Natural killer cell (primary cell): Measurements from ENCODE around the gene INKA2. TPM values are rescaled to one million over a fixed set of nuclear protein-coding genes. Genes with fewer than 3 reads are reported as not detected.

Experiments
- ATAC-seq, 3 donors: fragments of 150-1000 bp in 2 of 3; fragments of 200-7000 bp in 1 of 3; cut with Tn5 transposase; 1 replicate in 1 of 3; 2 replicates in 2 of 3; pipeline ENCODE4 v1.10.0; 2021; ENCODE audit warnings: mild to moderate bottlenecking in 2 of 3, moderate library complexity in 2 of 3
- DNase-seq, 2 donors: peaks; one replicate each; pipeline versions ENCODE4 v3.0.0 to v3.0.0-alpha.2; 2013 to 2021; ENCODE audit warnings: mixed read lengths in 1 of 2
- H3K27ac ChIP-seq: one replicate; pipeline ENCODE4 v1.5.1; 2013; ENCODE audit warnings: mild to moderate bottlenecking, low read length
- H3K27me3 ChIP-seq: one replicate; pipeline ENCODE4 v1.6.1; 2013; ENCODE audit warnings: low read length; ENCODE audit not compliant: control insufficient read depth, insufficient read depth
- H3K36me3 ChIP-seq: one replicate; pipeline ENCODE4 v1.6.1; 2013; ENCODE audit warnings: low read length; ENCODE audit not compliant: control insufficient read depth, insufficient read depth
- H3K4me1 ChIP-seq: one replicate; pipeline ENCODE4 v1.6.1; 2013; ENCODE audit warnings: low read length; ENCODE audit not compliant: control insufficient read depth, insufficient read depth
- H3K4me3 ChIP-seq: one replicate; pipeline ENCODE4 v1.5.1; 2013; ENCODE audit warnings: low read length
- H3K9me3 ChIP-seq: one replicate; pipeline ENCODE4 v1.6.1; 2013; ENCODE audit warnings: low read length; ENCODE audit not compliant: control insufficient read depth, insufficient read depth
- H3K27ac Mint-ChIP-seq, 2 donors: one replicate each; pipeline ENCODE4 v1.8.0; 2022; ENCODE audit warnings: mild to moderate bottlenecking in 2 of 2, mixed read lengths in 2 of 2, moderate library complexity in 1 of 2
- H3K27me3 Mint-ChIP-seq, 2 donors: one replicate each; pipeline ENCODE4 v1.8.0; 2022; ENCODE audit warnings: low read depth in 2 of 2, mixed read lengths in 2 of 2
- H3K36me3 Mint-ChIP-seq: one replicate; pipeline ENCODE4 v1.8.0; 2022; ENCODE audit warnings: mixed read lengths
- H3K4me1 Mint-ChIP-seq, 2 donors: one replicate each; pipeline ENCODE4 v1.8.0; 2022; ENCODE audit warnings: mixed read lengths in 2 of 2
- H3K4me3 Mint-ChIP-seq: one replicate; pipeline ENCODE4 v1.8.0; 2022; ENCODE audit warnings: mild to moderate bottlenecking, moderate library complexity, mixed read lengths
- H3K9me3 Mint-ChIP-seq, 2 donors: one replicate each; pipeline ENCODE4 v1.8.0; 2022; ENCODE audit warnings: mixed read lengths in 2 of 2
- WGBS: methylation state at CpG from one replicate; pipeline ENCODE4 v1.1.7; 2013; ENCODE audit warnings: missing lambda C conversion rate; ENCODE audit not compliant: insufficient coverage; 5-methylcytosine and 5-hydroxymethylcytosine counted together
- intact Hi-C: fragments of 100-400 bp; cut with micrococcal nuclease; formaldehyde crosslinking; loops from one replicate; pipeline ENCODE4 v1.14.2; 2022
- total RNA-seq, 4 donors: library from RNA; stranded (reverse); fragments of 120-200 nt in 1 of 4; gene quantifications; one replicate each; pipeline versions ENCODE4 v1.2.3 to v1.2.4, GENCODE V29; 2013 to 2022
- TF ChIP-seq, protein P1 (sequence below): fragments of 200-600 bp; IDR thresholded peaks from one replicate; pipeline ENCODE4 v1.8.0; 2022; ENCODE audit warnings: antibody characterized with exemption

INKA2 gene
- total RNA-seq, 3 donors from 2014 or later (not counting 1 experiment from before 2014, with no cell fraction given) = 0.48 to 2.6 (median 1.4) TPM

DNA sequence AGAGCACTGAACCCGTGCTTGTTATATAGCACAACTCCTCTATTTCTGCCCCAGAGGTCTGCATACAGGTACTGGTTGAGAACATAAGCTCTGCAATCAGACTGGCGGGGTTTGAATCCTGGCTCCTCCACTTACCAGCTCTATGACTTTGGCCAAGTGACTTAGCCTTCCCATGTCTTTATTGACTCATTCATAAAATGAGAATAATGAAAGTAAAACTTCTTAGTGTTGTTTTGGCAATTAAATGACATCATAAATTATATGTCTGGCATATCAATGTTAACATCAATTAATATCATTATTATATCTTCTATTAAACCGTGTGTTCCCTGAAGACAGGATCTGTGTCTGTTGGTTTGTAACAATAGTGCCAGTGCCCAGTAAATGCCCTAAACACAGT lies 4.3 kb downstream of the INKA2 start:
- WGBS = 85% methylated on average over 3 of the region's 3 CpGs
- intact Hi-C loops = no loop called here
- DNase-seq (no peak), ATAC-seq (no peak)
- Mint-ChIP-seq H3K36me3 (no peaks in the 10 kb centered on the region), H3K4me1 (peaks cover 19 to 23% of the 10 kb centered on the region in 2 donors), H3K4me3 (no peak overlapping the region), H3K27me3 (peaks cover 11 to 16% of the 10 kb centered on the region in 2 donors), H3K27ac (no peak overlapping the region), H3K9me3 (no peaks in the 10 kb centered on the region)
- H3K4me1 ChIP-seq = peaks cover 24% of the 10 kb centered on the region
- peaks cover 12% of the 10 kb centered on the region for H3K27me3 ChIP-seq
- no peak overlapping the region for H3K27ac ChIP-seq
- H3K9me3 ChIP-seq = no peaks in the 10 kb centered on the region
- no peaks in the 10 kb centered on the region for H3K36me3 ChIP-seq
- H3K4me3 ChIP-seq = no peak overlapping the region
- TF ChIP-seq, protein P1, sequence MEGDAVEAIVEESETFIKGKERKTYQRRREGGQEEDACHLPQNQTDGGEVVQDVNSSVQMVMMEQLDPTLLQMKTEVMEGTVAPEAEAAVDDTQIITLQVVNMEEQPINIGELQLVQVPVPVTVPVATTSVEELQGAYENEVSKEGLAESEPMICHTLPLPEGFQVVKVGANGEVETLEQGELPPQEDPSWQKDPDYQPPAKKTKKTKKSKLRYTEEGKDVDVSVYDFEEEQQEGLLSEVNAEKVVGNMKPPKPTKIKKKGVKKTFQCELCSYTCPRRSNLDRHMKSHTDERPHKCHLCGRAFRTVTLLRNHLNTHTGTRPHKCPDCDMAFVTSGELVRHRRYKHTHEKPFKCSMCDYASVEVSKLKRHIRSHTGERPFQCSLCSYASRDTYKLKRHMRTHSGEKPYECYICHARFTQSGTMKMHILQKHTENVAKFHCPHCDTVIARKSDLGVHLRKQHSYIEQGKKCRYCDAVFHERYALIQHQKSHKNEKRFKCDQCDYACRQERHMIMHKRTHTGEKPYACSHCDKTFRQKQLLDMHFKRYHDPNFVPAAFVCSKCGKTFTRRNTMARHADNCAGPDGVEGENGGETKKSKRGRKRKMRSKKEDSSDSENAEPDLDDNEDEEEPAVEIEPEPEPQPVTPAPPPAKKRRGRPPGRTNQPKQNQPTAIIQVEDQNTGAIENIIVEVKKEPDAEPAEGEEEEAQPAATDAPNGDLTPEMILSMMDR = no peak

DNA sequence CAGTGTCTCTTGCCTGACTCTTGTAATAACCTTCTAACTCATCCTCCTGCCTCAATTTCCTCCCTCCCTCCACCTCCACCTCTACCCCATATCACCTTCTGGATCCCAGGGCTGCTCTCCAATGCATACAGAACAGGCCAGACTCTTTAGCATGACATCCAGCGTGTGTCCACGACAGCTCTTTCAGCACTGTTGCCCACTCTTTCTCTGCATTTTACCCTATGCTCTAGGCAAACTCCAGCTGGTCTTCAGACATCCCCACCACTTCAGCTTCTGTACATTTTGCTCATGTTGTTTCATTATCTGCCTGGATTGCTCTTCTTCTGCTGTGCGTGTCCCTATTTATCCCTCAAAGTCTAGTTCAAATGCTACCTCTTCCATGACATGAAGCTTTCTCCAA lies 4.8 kb downstream of the INKA2 start:
- WGBS = 93% methylated on average over 3 of the region's 3 CpGs
- Mint-ChIP-seq H3K36me3 (no peaks in the 10 kb centered on the region), H3K9me3 (no peaks in the 10 kb centered on the region), H3K27ac (no peak overlapping the region), H3K27me3 (peaks cover 11 to 14% of the 10 kb centered on the region in 2 donors), H3K4me1 (peaks cover 15 to 19% of the 10 kb centered on the region in 2 donors), H3K4me3 (no peak overlapping the region)
- intact Hi-C loops = no loop called here
- TF ChIP-seq, protein P1 = no peak
- Histone ChIP-seq H3K9me3 (no peaks in the 10 kb centered on the region), H3K4me1 (peaks cover 20% of the 10 kb centered on the region), H3K36me3 (no peaks in the 10 kb centered on the region), H3K27me3 (peaks cover 12% of the 10 kb centered on the region), H3K27ac (no peak overlapping the region), H3K4me3 (no peak overlapping the region)
- ATAC-seq = no peak
- no peak for DNase-seq

DNA sequence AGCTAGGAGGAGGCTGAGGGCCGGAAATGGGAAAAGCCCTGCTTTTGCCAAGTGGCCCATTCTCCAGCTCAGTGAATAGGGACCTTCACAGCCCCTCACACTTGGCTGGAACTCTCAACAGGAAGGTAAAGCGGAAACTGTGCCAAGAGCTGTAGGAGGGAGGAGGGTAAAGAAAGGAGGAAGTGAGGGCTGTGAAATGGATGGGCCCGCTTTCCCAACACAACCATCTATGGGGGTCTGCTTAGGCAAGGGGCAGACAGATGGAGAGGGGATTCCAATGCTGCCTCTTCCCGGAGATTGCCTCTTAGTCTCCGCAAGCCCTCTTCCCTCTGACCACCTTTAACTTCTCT lies 5.2 kb downstream of the INKA2 start:
- Histone ChIP-seq H3K4me3 (no peak overlapping the region), H3K27me3 (peaks cover 12% of the 10 kb centered on the region), H3K36me3 (no peaks in the 10 kb centered on the region), H3K4me1 (peaks cover 18% of the 10 kb centered on the region), H3K27ac (no peak overlapping the region), H3K9me3 (no peaks in the 10 kb centered on the region)
- WGBS = 84% methylated on average over 4 of the region's 5 CpGs
- Mint-ChIP-seq H3K27me3 (peaks cover 11 to 14% of the 10 kb centered on the region in 2 donors), H3K9me3 (no peaks in the 10 kb centered on the region), H3K4me3 (no peak overlapping the region), H3K36me3 (no peaks in the 10 kb centered on the region), H3K27ac (no peak overlapping the region), H3K4me1 (peaks cover 14% of the 10 kb centered on the region in 2 donors)
- DNase-seq (no peak), ATAC-seq (no peak)
- TF ChIP-seq, protein P1 = no peak
- intact Hi-C loops = no loop called here
